ENCODE results near the gene IFFO2. TPM values are rescaled to one million over a fixed set of nuclear protein-coding genes. Genes with fewer than 3 reads are reported as not detected.
A peak's percentile ranks its signal among the peaks of the same experiment; 100 is the strongest.

Gene IFFO2
- total and polyA plus RNA-seq, 12 donors = 5.9 to 23.4 (median 15.8) TPM

DNA sequence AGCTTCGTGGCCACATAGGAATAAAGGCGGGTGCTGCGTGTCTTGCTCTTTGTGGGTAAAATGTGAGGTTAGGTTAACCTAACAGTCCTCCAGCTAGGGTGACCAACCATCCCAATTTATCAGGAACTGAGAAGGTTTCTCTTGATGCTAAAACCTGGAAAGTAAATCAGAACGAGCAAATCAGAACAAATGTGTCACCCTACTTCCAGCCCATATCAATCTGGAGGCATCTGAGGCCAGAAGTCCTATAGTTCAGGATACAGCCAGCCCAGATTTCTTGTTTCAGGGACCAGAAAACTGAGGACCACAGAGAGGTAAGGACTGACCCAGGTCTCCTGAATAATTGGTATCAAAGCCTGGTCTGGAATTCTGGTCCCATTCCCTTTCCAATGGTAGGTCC lies 3.1 kb upstream of the IFFO2 start:
- WGBS, 4 donors = 81 to 86% (median 83%) methylated on average over 4 of the region's 4 CpGs
- intact Hi-C loops (cut with DNase I) = loop anchor here in 1 of 2 donors (5.0 kb wide), 1 partner anchor 42 kb away; no protein-coding TSS in a partner anchor
- no peak for DNase-seq
- Histone ChIP-seq H3K27ac (no peak overlapping the region), H3K36me3 (replicated peaks in 1 of 2) (no peaks in the 10 kb centered on the region), H3K4me1 (replicated peaks in 1 of 2) (peaks cover 8% of the 10 kb centered on the region in 2 donors), H3K27me3 (no peaks in the 10 kb centered on the region), H3K9me3 (replicated peaks in 1 of 3) (no peaks in the 10 kb centered on the region), H3K4me3 (no peak overlapping the region)
- TF ChIP-seq, protein P1, sequence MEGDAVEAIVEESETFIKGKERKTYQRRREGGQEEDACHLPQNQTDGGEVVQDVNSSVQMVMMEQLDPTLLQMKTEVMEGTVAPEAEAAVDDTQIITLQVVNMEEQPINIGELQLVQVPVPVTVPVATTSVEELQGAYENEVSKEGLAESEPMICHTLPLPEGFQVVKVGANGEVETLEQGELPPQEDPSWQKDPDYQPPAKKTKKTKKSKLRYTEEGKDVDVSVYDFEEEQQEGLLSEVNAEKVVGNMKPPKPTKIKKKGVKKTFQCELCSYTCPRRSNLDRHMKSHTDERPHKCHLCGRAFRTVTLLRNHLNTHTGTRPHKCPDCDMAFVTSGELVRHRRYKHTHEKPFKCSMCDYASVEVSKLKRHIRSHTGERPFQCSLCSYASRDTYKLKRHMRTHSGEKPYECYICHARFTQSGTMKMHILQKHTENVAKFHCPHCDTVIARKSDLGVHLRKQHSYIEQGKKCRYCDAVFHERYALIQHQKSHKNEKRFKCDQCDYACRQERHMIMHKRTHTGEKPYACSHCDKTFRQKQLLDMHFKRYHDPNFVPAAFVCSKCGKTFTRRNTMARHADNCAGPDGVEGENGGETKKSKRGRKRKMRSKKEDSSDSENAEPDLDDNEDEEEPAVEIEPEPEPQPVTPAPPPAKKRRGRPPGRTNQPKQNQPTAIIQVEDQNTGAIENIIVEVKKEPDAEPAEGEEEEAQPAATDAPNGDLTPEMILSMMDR (IDR thresholded peaks at IDR 0.05) = no peak
- TF ChIP-seq POLR2A (IDR thresholded peaks at IDR 0.05) = no peak

DNA sequence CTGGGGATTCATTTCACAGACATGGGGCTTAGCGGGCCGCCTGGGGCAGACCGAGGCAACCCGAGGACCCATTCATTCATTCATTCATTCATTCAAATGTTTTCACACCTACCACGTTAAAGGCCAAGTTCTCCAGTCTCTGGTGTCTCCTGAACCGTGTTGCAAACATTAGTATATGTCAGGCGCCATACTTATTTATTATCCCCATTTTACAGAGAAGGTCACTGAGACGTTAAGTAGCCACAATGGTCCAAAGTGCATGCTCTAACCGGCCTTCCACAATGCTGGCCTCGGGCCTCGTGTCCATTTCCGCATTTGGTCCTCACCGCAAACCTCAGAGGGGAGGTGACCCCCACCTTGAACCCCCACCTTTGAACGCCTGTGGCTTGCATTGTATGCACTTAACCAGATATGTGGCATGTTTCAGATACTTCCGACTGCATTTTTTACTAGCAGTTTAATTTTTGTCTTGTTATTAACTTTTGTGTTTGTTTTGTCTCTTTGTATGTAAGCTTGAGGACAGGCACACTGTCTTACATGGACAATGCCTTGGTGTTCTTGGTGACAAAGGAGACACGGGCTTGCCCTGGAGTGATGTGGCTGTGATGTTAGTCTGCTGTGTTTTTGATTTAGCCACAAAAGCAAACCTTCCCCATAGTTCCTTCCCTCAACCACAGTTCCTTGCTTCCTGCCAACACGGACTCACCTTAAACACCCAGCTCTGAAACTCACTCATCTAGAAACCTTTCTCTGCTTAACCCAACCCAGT lies 1.2 kb upstream of the IFFO2 start:
- TF ChIP-seq, protein P1 (IDR thresholded peaks at IDR 0.05) = no peak
- no peak for TF ChIP-seq POLR2A (IDR thresholded peaks at IDR 0.05)
- no peaks in the 10 kb centered on the region for H3K27me3 ChIP-seq
- intact Hi-C loops (cut with DNase I) = loop anchor here in 1 of 2 donors (5.0 kb wide), 1 partner anchor 40 kb away; no protein-coding TSS in a partner anchor
- no peak overlapping the region for H3K27ac ChIP-seq
- peaks cover 14 to 26% of the 10 kb centered on the region in 2 donors for H3K4me1 ChIP-seq (replicated peaks in 1 of 2)
- H3K4me3 ChIP-seq = no peak overlapping the region
- H3K9me3 ChIP-seq (replicated peaks in 1 of 3) = no peaks in the 10 kb centered on the region
- H3K36me3 ChIP-seq (replicated peaks in 1 of 2) = no peaks in the 10 kb centered on the region
- 68 to 74% (median 73%) methylated on average over 16 to 17 of the region's 17 CpGs for WGBS, 4 donors
- DNase-seq = peak in 1 of 7 donors; percentile 17

DNA sequence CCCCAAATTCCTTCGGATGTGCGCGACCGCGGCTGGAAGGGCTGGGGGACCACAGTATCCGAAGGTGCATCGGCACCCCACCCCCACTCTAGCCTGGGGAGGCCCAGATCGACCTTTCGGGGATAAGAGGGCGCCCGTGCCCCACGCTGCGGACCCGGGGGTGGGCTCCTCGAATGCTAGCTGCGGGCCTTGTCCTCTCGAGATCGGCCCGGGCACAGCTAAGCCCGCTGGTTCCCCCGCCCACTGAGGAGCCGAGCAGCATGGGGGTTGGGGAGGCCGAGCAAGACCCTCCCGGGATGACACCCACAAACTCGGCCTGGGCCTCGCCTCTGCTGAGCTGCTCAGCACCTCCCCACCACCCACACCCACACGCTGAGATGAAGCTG lies 653 bp upstream of the IFFO2 start:
- Histone ChIP-seq H3K9me3 (replicated peaks in 1 of 3) (no peaks in the 10 kb centered on the region), H3K27ac (peak overlapping the region in 3 of 5 donors; percentile 49 to 64 (median 51)), H3K27me3 (no peaks in the 10 kb centered on the region), H3K36me3 (replicated peaks in 1 of 2) (no peaks in the 10 kb centered on the region), H3K4me1 (replicated peaks in 1 of 2) (peaks cover 14 to 30% of the 10 kb centered on the region in 2 donors), H3K4me3 (peak overlapping the region in 2 of 4 donors; percentile 55 to 92)
- intact Hi-C loops (cut with DNase I) = loop anchor here in 1 of 2 donors (5.0 kb wide), 1 partner anchor 40 kb away; no protein-coding TSS in a partner anchor
- 6 to 9% (median 9%) methylated on average over 12 to 27 of the region's 27 CpGs; no CpG with 5 or more reads in 1 of the 4 donors for WGBS, 4 donors
- peak in 3 of 7 donors; percentile 46 to 73 (median 48) for DNase-seq
- TF ChIP-seq POLR2A (IDR thresholded peaks at IDR 0.05) = no peak

DNA sequence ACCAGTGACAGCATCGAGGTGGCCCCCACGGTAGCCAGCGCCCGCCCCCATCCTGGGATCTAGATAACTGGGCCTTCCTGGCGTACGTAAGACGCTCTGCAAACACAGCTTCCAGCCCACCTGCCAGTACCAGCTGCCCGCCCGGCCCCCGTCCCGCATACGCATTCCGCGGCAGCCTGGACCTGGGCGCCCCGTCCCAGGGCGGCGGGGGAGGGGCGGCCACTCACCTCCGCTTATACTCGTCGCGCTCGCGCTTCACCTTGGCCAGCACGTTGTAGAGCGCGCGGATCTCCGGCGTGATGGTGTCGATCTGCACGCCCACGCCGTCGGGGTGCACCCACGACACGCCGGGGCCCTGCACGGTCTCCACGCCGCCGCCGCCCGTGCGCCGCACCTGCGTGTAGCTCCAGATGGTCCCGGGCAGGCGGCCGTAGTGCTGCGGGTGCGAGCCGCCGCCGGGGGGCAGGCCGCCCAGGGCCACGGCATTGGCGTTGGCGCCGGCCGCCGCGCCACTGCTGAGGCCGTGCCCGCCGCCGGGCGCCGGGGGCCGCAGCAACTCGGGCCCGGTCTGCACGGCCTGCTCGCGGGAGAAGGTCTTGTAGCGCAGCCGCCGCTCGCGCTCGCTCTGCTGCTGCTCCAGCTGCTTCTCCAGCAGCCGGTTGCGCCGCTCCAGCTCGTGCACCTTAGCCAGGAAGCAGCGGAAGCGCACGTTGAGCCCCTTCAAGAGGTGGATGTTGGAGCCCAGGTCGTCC lies 859 bp downstream of the IFFO2 start:
- TF ChIP-seq POLR2A (IDR thresholded peaks at IDR 0.05) = no peak
- TF ChIP-seq, protein P1 (IDR thresholded peaks at IDR 0.05) = peak in 1 of 6 experiments; percentile 7
- Histone ChIP-seq H3K27ac (peak overlapping the region in 3 of 5 donors; percentile 73 to 96 (median 78)), H3K27me3 (no peaks in the 10 kb centered on the region), H3K4me1 (replicated peaks in 1 of 2) (peaks cover 21 to 45% of the 10 kb centered on the region in 2 donors), H3K36me3 (replicated peaks in 1 of 2) (no peaks in the 10 kb centered on the region), H3K9me3 (replicated peaks in 1 of 3) (no peaks in the 10 kb centered on the region), H3K4me3 (peak overlapping the region; percentile 7 to 92 (median 34))
- DNase-seq = peak in 5 of 7 donors; percentile 49 to 64 (median 57)
- intact Hi-C loops (cut with DNase I) = loop anchor here in 1 of 2 donors (5.0 kb wide), 1 partner anchor 38 kb away; no protein-coding TSS in a partner anchor
- 0 to 1% (median 1%) methylated on average over 18 to 90 of the region's 90 CpGs for WGBS, 4 donors
